Pancreas (tissue), 10 donors: Measurements from ENCODE around the gene CCM2L. TPM values are rescaled to one million over a fixed set of nuclear protein-coding genes. Genes with fewer than 3 reads are reported as not detected.

Experiments used
- ATAC-seq, 4 donors: fragments of 200-7000 bp; cut with Tn5 transposase; one replicate each; pipeline versions ENCODE4 v1.8.0 to v1.9.1; 2020; ENCODE audit warnings: mild to moderate bottlenecking in 4 of 4, moderate library complexity in 4 of 4
- DNase-seq, 6 donors: peaks; one replicate each; pipeline ENCODE4 v3.0.0-alpha.2; 2020
- FAIRE-seq: peaks from 2 replicates; lab custom pipeline; 2012; peaks lifted over from hg19 to GRCh38; lab: Jason Lieb, UNC
- H3K27ac ChIP-seq, 4 donors: fragments of 200-600 bp; sonication (generic); 1 replicate in 3 of 4; 2 replicates in 1 of 4; pipeline versions ENCODE4 v1.5.0 to v1.8.0; 2020
- H3K27me3 ChIP-seq, 4 donors: fragments of 200-600 bp; one replicate each; pipeline ENCODE4 v1.8.0; 2021
- H3K36me3 ChIP-seq, 3 donors: fragments of 200-600 bp; sonication (generic) in 1 of 3; one replicate each; pipeline versions ENCODE4 v1.5.0 to v1.8.0; 2020 to 2021
- H3K4me1 ChIP-seq, 3 donors: fragments of 200-600 bp; one replicate each; pipeline ENCODE4 v1.8.0; 2021
- H3K4me3 ChIP-seq, 4 donors: fragments of 200-600 bp; sonication (generic) in 2 of 4; one replicate each; pipeline versions ENCODE4 v1.5.0 to v1.8.0; 2020 to 2021
- H3K9me3 ChIP-seq, 4 donors: fragments of 200-600 bp; one replicate each; pipeline ENCODE4 v1.8.0; 2021
- WGBS, 2 donors: extraction: QIAGEN DNeasy Blood & Tissue Kit; methylation state at CpG; one replicate each; pipeline ENCODE4 v1.1.7; 2013; 5-methylcytosine and 5-hydroxymethylcytosine counted together
- intact Hi-C, 3 donors: fragments of 100-400 bp; cut with DNase I; formaldehyde crosslinking; loops; one replicate each; pipeline versions ENCODE4 v1.11.1 to v1.14.2; 2022
- polyA plus RNA-seq, 2 donors: library from polyadenylated mRNA; stranded (reverse); fragments of 200-250 nt; gene quantifications; one replicate each; pipeline ENCODE4 v1.2.3, GENCODE V29; 2013
- total RNA-seq, 6 donors: library from RNA; stranded (reverse); fragmentation: NEBNext Ultra II Directional in 4 of 6; extraction: Animal tissue kit (Norgen Biotek cat#: 25700) in 4 of 6; gene quantifications; one replicate each; pipeline versions ENCODE4 v1.2.1 to v1.2.4, GENCODE V29; 2021 to 2023
- TF ChIP-seq, protein P1 (sequence below), 4 donors: fragments of 200-600 bp; sonication (generic) in 3 of 4; IDR thresholded peaks; one replicate each; pipeline versions ENCODE4 v1.5.0 to v1.8.0; 2021; ENCODE audit warnings: antibody characterized with exemption in 4 of 4
- donor health status: healthy with polysubstance abuse.
- donor health status: DM: no; HTN: no; CAD: no; lungs with moderate emphysema.
- donor health status: DM: no; HTN: no; CAD: no.
- donor health status: control.
- donor health status: control.
- donor health status: Bipolar disorder and iron deficiency.
- donor health status: DM: yes; HTN: yes; CAD: no.
- donor health status: DM: no; HTN: no; CAD: no.
- donor health status: DM: no; HTN: no; CAD: no.
- donor health status: DM: yes; HTN: yes; CAD: no.

CCM2L gene
- total and polyA plus RNA-seq, 8 donors = 0.31 to 6.7 (median 0.98) TPM

DNA sequence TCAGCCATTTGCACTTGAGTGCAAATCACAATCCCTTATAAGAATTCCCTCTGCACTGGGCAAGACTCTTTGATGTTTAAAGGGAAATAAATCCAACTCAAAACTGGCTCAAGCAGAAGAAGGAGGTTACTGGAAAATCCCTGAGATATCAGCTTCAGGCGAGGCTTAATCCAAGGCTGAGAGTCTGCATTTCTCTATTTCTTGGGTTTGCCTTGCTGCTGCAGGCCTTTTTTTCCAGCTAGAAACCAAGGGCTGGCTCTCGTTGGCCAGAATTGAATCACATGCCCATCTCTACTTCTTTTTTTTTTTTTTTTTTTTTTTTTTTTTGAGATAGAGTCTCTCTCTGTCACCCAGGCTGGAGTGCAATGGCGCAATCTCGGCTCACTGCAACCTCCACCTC is 53.5 kb downstream of the CCM2L start:
- DNase-seq = no peak
- Histone ChIP-seq H3K9me3 (no peaks in the 10 kb centered on the region), H3K36me3 (no peaks in the 10 kb centered on the region), H3K27me3 (no peaks in the 10 kb centered on the region), H3K27ac (peak overlapping the region in 2 of 4 donors; percentile 18 to 19), H3K4me1 (no peaks in the 10 kb centered on the region), H3K4me3 (no peak overlapping the region)
- WGBS, 2 donors = 59 to 63% methylated on average over 2 to 4 of the region's 4 CpGs
- no peak for FAIRE-seq
- TF ChIP-seq, protein P1, sequence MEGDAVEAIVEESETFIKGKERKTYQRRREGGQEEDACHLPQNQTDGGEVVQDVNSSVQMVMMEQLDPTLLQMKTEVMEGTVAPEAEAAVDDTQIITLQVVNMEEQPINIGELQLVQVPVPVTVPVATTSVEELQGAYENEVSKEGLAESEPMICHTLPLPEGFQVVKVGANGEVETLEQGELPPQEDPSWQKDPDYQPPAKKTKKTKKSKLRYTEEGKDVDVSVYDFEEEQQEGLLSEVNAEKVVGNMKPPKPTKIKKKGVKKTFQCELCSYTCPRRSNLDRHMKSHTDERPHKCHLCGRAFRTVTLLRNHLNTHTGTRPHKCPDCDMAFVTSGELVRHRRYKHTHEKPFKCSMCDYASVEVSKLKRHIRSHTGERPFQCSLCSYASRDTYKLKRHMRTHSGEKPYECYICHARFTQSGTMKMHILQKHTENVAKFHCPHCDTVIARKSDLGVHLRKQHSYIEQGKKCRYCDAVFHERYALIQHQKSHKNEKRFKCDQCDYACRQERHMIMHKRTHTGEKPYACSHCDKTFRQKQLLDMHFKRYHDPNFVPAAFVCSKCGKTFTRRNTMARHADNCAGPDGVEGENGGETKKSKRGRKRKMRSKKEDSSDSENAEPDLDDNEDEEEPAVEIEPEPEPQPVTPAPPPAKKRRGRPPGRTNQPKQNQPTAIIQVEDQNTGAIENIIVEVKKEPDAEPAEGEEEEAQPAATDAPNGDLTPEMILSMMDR (IDR thresholded peaks at IDR 0.05) = no peak
- intact Hi-C loops = no loop called here
- peak in 2 of 4 donors; percentile 54 to 68 for ATAC-seq

DNA sequence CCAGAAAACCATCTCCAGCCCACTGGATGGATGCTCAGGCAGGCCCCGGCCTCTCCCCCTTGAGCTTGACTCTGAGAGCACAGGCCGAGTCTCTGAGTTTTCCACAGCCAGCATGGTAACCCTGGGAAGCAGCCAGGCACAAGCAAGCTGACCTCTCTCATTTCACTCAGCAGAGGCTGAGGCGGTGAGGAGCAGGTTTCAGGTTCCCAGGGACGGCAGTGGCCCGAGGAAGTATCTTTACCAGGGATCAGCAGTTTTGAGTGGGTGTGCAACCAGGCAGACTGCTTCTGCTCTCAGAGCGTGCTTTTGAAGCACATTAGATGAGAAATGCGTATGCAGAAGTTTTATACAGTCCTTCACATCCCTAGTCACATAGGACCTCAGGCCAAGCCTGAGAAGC is 54.4 kb downstream of the CCM2L start:
- no peaks in the 10 kb centered on the region for H3K27me3 ChIP-seq
- ATAC-seq = peak in 1 of 4 donors; percentile 44
- 60 to 70% methylated on average over 7 of the region's 7 CpGs for WGBS, 2 donors
- no peak overlapping the region for H3K27ac ChIP-seq
- FAIRE-seq = no peak
- no peak overlapping the region for H3K4me3 ChIP-seq
- H3K4me1 ChIP-seq = no peaks in the 10 kb centered on the region
- H3K9me3 ChIP-seq = no peaks in the 10 kb centered on the region
- intact Hi-C loops = no loop called here
- no peak for DNase-seq
- TF ChIP-seq, protein P1 (IDR thresholded peaks at IDR 0.05) = no peak
- no peaks in the 10 kb centered on the region for H3K36me3 ChIP-seq

DNA sequence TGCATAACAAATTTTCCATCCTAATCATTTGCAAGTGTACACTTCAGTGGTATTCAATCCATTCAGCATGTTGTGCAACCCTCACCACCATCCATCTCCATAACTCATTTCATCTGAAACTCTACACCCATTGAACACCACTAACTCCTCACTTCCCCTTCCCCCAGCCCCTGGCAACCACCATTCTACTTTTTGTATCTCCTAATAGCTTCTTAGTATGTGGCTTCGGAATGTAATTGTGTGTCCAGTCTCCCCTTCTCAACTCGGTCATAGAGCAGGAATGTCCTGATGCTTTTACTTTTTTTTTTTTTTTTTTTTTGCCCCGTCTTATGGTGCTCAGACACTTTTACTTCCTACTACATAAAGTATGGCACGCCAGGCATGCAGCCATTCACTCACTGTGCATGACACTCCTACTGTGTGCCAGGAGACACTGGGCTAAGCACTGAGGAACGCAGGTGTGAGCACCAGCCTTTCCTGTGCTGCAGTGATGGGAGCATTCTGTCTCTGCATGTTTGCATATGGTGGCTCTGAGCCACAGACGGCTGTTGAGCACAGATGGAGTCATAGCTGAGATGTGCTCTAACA is 57.1 kb downstream of the CCM2L start:
- Histone ChIP-seq H3K27me3 (no peaks in the 10 kb centered on the region), H3K27ac (no peak overlapping the region), H3K4me1 (no peaks in the 10 kb centered on the region), H3K36me3 (no peaks in the 10 kb centered on the region), H3K4me3 (no peak overlapping the region), H3K9me3 (no peaks in the 10 kb centered on the region)
- intact Hi-C loops = no loop called here
- TF ChIP-seq, protein P1 (IDR thresholded peaks at IDR 0.05) = no peak
- 55 to 65% methylated on average over 6 of the region's 6 CpGs for WGBS, 2 donors
- DNase-seq = no peak
- no peak for FAIRE-seq
- ATAC-seq = no peak

- Histone ChIP-seq H3K9me3 (no peaks in the 10 kb centered on the region), H3K27me3 (no peaks in the 10 kb centered on the region), H3K4me1 (no peaks in the 10 kb centered on the region), H3K27ac (no peak overlapping the region), H3K36me3 (no peaks in the 10 kb centered on the region), H3K4me3 (no peak overlapping the region)
- TF ChIP-seq, protein P1 (IDR thresholded peaks at IDR 0.05) = no peak
- DNase-seq (no peak), ATAC-seq (no peak), FAIRE-seq (no peak)
- whole genome bisulfite sequencing, 2 donors = 98 to 99% methylated on average over 2 of the region's 2 CpGs
- intact Hi-C loops = no loop called here
Measured at GRCh38 chr20:32068174-32068573, 57.9 kb downstream of the CCM2L start.

- no peaks in the 10 kb centered on the region for H3K36me3 ChIP-seq
- no peak overlapping the region for H3K27ac ChIP-seq
- ATAC-seq = peak in 1 of 4 donors; percentile 22
Measured at GRCh38 chr20:32069711-32070110, 59.5 kb downstream of the CCM2L start.

More at GRCh38 chr20:32069711-32070110, 59.5 kb downstream of the CCM2L start:
- intact Hi-C loops = no loop called here
- no peak overlapping the region for H3K4me3 ChIP-seq
- H3K4me1 ChIP-seq = no peaks in the 10 kb centered on the region
- H3K9me3 ChIP-seq = no peaks in the 10 kb centered on the region
- FAIRE-seq = no peak
- DNase-seq = no peak
- TF ChIP-seq, protein P1 (IDR thresholded peaks at IDR 0.05) = no peak
- no peaks in the 10 kb centered on the region for H3K27me3 ChIP-seq
